ENCODE data around the gene EPYC.

Gene EPYC

DNA sequence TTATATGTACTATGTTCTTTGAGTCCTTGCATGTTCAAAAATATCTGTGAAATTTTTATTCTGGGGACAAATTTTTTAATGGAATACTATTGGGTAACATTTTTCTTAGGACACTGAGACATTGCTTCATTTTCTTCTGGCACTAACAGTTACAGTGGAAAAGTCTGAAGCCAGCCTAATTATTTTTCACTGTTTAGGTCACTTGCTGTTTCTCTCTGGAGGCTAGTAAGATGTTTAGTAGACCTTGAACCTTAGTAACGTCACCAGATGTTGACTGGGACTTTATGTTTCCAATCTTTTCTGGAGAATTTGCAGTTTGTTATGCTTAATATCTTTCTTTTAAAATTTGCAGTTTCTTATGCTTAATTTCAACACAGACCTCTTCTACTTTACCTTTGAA, 12.3 kb upstream of the EPYC start:
- H3K4me3 ChIP-seq (ENCODE audit: low read depth, low read length): no peak overlapping the region
- H3K4me1 ChIP-seq (ENCODE audit: control insufficient read depth, insufficient read depth, low read length): no peaks in the 10 kb centered on the region
- ChIA-PET CTCF (no interaction called here), POLR2A (no interaction called here)
- no peaks in the 10 kb centered on the region for H3K9me3 ChIP-seq (ENCODE audit: control insufficient read depth, insufficient read depth, low read depth, low read length)
- TF ChIP-seq TRIM28 (IDR thresholded peaks at IDR 0.05; ENCODE audit: borderline replicate concordance, low read length): no peak
- no peak overlapping the region for H3K27ac ChIP-seq (ENCODE audit: extremely low read depth, low read depth, low read length)
- H3K36me3 ChIP-seq (ENCODE audit: control insufficient read depth in 2 of 2, insufficient read depth in 1 of 2, low read length in 2 of 2): no peaks in the 10 kb centered on the region

DNA sequence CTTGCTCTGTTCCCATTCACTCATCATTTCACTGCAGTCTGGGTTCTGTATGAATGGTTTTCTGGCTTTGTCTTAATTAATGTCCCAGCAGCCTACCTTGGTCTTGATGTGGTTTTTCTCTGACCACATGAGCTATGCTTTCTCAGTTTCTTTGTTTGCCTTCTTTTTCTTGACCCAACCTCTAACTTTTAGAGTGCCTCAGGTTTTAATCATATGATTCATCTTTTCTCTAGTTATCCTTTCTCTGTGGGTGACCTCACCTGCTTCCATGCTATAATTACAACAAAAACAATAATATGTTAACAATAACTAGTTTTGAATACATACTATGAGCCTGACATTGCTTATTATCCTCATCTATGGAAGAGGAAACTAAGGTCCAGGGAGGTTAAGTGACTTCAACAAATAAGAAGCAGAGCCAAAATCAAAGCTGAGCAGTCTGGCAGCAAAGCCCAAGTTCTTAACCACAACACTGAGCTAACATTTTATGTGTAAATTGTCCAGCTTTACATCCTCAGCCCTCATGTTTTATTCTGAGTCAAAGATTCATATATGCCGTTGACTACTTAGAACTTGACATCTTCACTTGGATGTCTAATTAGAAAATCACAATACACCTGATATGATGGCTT, 4.7 kb upstream of the EPYC start:
- H3K4me1 ChIP-seq (ENCODE audit: control insufficient read depth, insufficient read depth, low read length): peaks cover 7% of the 10 kb centered on the region; the same call in 1 of the 2 replicates
- H3K9me3 ChIP-seq (ENCODE audit: control insufficient read depth, insufficient read depth, low read depth, low read length): no peaks in the 10 kb centered on the region
- TF ChIP-seq ZFP3 (tag by site-specific recombination; IDR thresholded peaks at IDR 0.05; ENCODE audit: low read depth): no peak
- ChIA-PET CTCF (interaction anchor here (0.6 to 1.0 kb wide), 4 partner anchors 31 to 838 kb away, joined by 3 read pairs; no protein-coding TSS in a partner anchor), POLR2A (no interaction called here)
- no peak overlapping the region for H3K4me3 ChIP-seq (ENCODE audit: low read depth, low read length)
- H3K36me3 ChIP-seq (ENCODE audit: control insufficient read depth in 2 of 2, insufficient read depth in 1 of 2, low read length in 2 of 2): no peaks in the 10 kb centered on the region
- no peak overlapping the region for H3K27ac ChIP-seq (ENCODE audit: extremely low read depth, low read depth, low read length)

DNA sequence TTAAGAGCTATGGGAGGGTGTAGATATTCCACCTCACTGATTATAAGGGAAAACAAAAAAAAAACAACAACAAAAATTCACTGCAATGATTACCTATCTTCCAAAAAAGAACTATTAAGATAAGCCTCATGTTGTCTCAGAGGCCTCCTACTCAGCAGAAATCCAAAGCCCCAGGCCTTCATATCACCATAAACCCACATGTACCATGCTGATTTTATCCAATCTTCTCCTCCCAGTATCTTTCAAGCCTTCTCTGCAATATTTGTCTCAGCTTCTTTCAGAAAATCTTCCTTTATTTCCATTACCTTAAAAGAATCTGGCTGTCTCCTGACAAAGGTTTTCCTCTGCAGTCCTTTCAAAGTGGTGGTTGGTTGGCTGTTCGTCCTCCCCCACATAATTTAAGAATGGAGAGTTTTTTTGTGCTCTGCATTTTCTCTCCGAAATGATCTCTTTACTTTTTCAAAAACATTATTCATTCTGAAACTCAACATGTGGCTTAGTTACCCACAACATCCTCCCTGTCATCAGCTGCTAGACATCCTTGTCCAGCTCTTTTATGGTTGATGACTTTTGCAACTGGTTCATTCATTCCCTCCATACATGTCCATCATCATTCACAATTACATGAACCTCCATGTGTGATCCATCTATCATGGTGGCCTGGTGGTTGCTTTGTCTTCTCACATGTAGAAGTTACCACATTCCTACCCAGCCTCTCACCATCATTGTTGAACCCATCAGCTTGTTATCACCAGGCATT, 2.9 kb upstream of the EPYC start:
- Histone ChIP-seq H3K36me3 (ENCODE audit: control insufficient read depth in 2 of 2, insufficient read depth in 1 of 2, low read length in 2 of 2) (no peaks in the 10 kb centered on the region), H3K27ac (ENCODE audit: extremely low read depth, low read depth, low read length) (no peak overlapping the region), H3K9me3 (ENCODE audit: control insufficient read depth, insufficient read depth, low read depth, low read length) (no peaks in the 10 kb centered on the region), H3K4me3 (ENCODE audit: low read depth, low read length) (no peak overlapping the region), H3K4me1 (ENCODE audit: control insufficient read depth, insufficient read depth, low read length) (peaks cover 7% of the 10 kb centered on the region; the same call in 1 of the 2 replicates)
- ChIA-PET POLR2A (no interaction called here), CTCF (no interaction called here)
- TF ChIP-seq ZNF658 (tag by site-specific recombination; IDR thresholded peaks at IDR 0.05) (no peak), TCF7L2 (IDR thresholded peaks at IDR 0.05; ENCODE audit: borderline replicate concordance, low read depth, low read length) (no peak), ZNF112 (tag by site-specific recombination; IDR thresholded peaks at IDR 0.05) (no peak), ZNF785 (tag by site-specific recombination; IDR thresholded peaks at IDR 0.05) (no peak)
- TF ChIP-seq, protein P1, sequence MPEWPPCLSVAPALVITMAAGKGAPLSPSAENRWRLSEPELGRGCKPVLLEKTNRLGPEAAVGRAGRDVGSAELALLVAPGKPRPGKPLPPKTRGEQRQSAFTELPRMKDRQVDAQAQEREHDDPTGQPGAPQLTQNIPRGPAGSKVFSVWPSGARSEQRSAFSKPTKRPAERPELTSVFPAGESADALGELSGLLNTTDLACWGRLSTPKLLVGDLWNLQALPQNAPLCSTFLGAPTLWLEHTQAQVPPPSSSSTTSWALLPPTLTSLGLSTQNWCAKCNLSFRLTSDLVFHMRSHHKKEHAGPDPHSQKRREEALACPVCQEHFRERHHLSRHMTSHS (tag by site-specific recombination; IDR thresholded peaks at IDR 0.05): no peak
- TF ChIP-seq, protein P2, sequence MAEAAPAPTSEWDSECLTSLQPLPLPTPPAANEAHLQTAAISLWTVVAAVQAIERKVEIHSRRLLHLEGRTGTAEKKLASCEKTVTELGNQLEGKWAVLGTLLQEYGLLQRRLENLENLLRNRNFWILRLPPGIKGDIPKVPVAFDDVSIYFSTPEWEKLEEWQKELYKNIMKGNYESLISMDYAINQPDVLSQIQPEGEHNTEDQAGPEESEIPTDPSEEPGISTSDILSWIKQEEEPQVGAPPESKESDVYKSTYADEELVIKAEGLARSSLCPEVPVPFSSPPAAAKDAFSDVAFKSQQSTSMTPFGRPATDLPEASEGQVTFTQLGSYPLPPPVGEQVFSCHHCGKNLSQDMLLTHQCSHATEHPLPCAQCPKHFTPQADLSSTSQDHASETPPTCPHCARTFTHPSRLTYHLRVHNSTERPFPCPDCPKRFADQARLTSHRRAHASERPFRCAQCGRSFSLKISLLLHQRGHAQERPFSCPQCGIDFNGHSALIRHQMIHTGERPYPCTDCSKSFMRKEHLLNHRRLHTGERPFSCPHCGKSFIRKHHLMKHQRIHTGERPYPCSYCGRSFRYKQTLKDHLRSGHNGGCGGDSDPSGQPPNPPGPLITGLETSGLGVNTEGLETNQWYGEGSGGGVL (tag by site-specific recombination; IDR thresholded peaks at IDR 0.05): no peak

DNA sequence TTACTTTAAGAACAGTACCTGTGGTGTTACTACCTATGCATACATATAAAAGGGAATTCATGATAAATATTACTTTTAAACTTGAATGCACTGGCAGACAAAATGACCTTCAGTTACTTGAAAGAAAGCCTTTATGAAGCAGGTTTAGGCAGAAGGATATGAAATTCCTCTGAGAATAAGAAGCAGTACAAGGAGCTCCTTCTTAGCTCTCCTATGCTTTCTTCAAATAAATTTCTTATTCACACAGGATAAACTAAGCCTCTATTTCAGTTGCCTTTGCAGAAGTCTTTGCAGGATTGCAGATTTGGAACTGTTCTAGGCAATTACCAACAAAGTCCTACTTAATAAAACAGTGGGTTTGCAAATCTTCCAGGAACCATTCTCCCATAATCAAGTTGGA, 1.0 kb downstream of the EPYC start:
- CTCF ChIA-PET: interaction anchor here (1.2 to 1.3 kb wide), 2 partner anchors 25 to 105 kb away, joined by 3 to 4 read pairs; no protein-coding TSS in a partner anchor

More for the DNA sequence above, 1.0 kb downstream of the EPYC start:
- POLR2A ChIA-PET: no interaction called here
- H3K4me3 ChIP-seq (ENCODE audit: low read depth, low read length): no peak overlapping the region
- H3K36me3 ChIP-seq (ENCODE audit: control insufficient read depth in 2 of 2, insufficient read depth in 1 of 2, low read length in 2 of 2): no peaks in the 10 kb centered on the region
- TF ChIP-seq ZNF433 (tag by site-specific recombination; IDR thresholded peaks at IDR 0.05; ENCODE audit: low read depth): no peak
- no peak for TF ChIP-seq ZFP3 (tag by site-specific recombination; IDR thresholded peaks at IDR 0.05; ENCODE audit: low read depth)
- no peak for TF ChIP-seq ZNF10 (tag by site-specific recombination; IDR thresholded peaks at IDR 0.05)
- TF ChIP-seq ZNF37A (tag by site-specific recombination; IDR thresholded peaks at IDR 0.05): no peak
- TF ChIP-seq BCL11A (tag by site-specific recombination; IDR thresholded peaks at IDR 0.05; ENCODE audit: low read depth): no peak
- no peak for TF ChIP-seq ZNF19 (tag by site-specific recombination; IDR thresholded peaks at IDR 0.05; ENCODE audit: low read depth)
- TF ChIP-seq ZNF121 (tag by site-specific recombination; IDR thresholded peaks at IDR 0.05): no peak
- TF ChIP-seq, protein P3, sequence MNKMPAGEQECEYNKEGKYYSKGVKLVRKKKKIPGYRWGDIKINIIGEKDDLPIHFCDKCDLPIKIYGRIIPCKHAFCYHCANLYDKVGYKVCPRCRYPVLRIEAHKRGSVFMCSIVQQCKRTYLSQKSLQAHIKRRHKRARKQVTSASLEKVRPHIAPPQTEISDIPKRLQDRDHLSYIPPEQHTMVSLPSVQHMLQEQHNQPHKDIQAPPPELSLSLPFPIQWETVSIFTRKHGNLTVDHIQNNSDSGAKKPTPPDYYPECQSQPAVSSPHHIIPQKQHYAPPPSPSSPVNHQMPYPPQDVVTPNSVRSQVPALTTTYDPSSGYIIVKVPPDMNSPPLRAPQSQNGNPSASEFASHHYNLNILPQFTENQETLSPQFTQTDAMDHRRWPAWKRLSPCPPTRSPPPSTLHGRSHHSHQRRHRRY (tag by site-specific recombination; IDR thresholded peaks at IDR 0.05): no peak
- peaks cover 6% of the 10 kb centered on the region; the same call in 1 of the 2 replicates for H3K4me1 ChIP-seq (ENCODE audit: control insufficient read depth, insufficient read depth, low read length)
- no peak overlapping the region for H3K27ac ChIP-seq (ENCODE audit: extremely low read depth, low read depth, low read length)
- no peaks in the 10 kb centered on the region for H3K9me3 ChIP-seq (ENCODE audit: control insufficient read depth, insufficient read depth, low read depth, low read length)

Measured in HEK293 (cell line).